HG02678 (cell line): Measurements from ENCODE around the gene ZNF787.

Experiments
- ATAC-seq: cut with Tn5 transposase; IDR thresholded peaks from one replicate; pipeline ENCODE4 v1.9.1; 2021; ENCODE audit warnings: mild to moderate bottlenecking, moderate library complexity; ENCODE audit not compliant: unreplicated experiment

Gene ZNF787

GRCh38 chr19:56144831-56145230 lies 23.7 kb upstream of the ZNF787 start:
- ATAC-seq: no peak

- ATAC-seq: no peak
Measured at GRCh38 chr19:56144376-56144775, 23.3 kb upstream of the ZNF787 start.

GRCh38 chr19:56142897-56143434 lies 21.9 kb upstream of the ZNF787 start:
- ATAC-seq: no peak

- ATAC-seq: no peak
Measured at GRCh38 chr19:56142087-56142787, 21.1 kb upstream of the ZNF787 start.

- ATAC-seq: no peak
Measured at GRCh38 chr19:56141417-56141993, 20.4 kb upstream of the ZNF787 start.

- peak; percentile 88 for ATAC-seq
Measured at GRCh38 chr19:56140583-56141416, 19.7 kb upstream of the ZNF787 start, which contains the start of gene ZNF444. Gene ZNF444 (plus strand): TSS chr19:56141287. CDS start chr19:56146912, 5,625 bp downstream.

GRCh38 chr19:56139847-56140582 lies 18.9 kb upstream of the ZNF787 start:
- no peak for ATAC-seq

GRCh38 chr19:56138069-56138468 lies 17.0 kb upstream of the ZNF787 start:
- no peak for ATAC-seq

GRCh38 chr19:56137405-56137804 lies 16.3 kb upstream of the ZNF787 start:
- ATAC-seq: no peak

GRCh38 chr19:56136362-56136761 lies 15.3 kb upstream of the ZNF787 start:
- ATAC-seq: no peak

- ATAC-seq: no peak
Measured at GRCh38 chr19:56134654-56134921, 13.5 kb upstream of the ZNF787 start.

- peak; percentile 63 for ATAC-seq
Measured at GRCh38 chr19:56133858-56134653, 13.0 kb upstream of the ZNF787 start.

- ATAC-seq: no peak
Measured at GRCh38 chr19:56132316-56132822, 11.3 kb upstream of the ZNF787 start.

GRCh38 chr19:56131651-56132050 lies 10.6 kb upstream of the ZNF787 start:
- ATAC-seq: no peak

- no peak for ATAC-seq
Measured at GRCh38 chr19:56130006-56130405, 8.9 kb upstream of the ZNF787 start.

GRCh38 chr19:56126983-56127780 lies 6.1 kb upstream of the ZNF787 start:
- no peak for ATAC-seq

- ATAC-seq: no peak
Measured at GRCh38 chr19:56125806-56126590, 4.9 kb upstream of the ZNF787 start.

GRCh38 chr19:56124578-56124977 lies 3.5 kb upstream of the ZNF787 start:
- no peak for ATAC-seq
